Uterus (tissue), 2 donors: Measurements from ENCODE around the gene MYO1G.

ENCODE experiments used
- CTCF ChIP-seq, 4 experiments: fragments of 200-600 bp in 2 of 4; fragments of 450-650 bp in 2 of 4; sonication (generic) in 2 of 4; IDR thresholded peaks; one replicate each; pipeline ENCODE4 v1.5.1; 2016 to 2019; ENCODE audit warnings: antibody characterized with exemption in 4 of 4, mild to moderate bottlenecking in 2 of 4, moderate library complexity in 1 of 4
- POLR2A ChIP-seq, 2 donors: fragments of 450-650 bp; IDR thresholded peaks; one replicate each; pipeline ENCODE4 v1.6.1; 2016; ENCODE audit warnings: antibody characterized with exemption in 2 of 2, mild to moderate bottlenecking in 1 of 2, moderate library complexity in 1 of 2

- TF ChIP-seq CTCF (IDR thresholded peaks at IDR 0.05) = no peak
- TF ChIP-seq POLR2A (IDR thresholded peaks at IDR 0.05) = no peak
These were observed 2.4 kb upstream of the MYO1G start for GRCh38 chr7:44981035-44981706.
